Right forelimb (tissue), 1 donor: ENCODE data around the gene MSS51.

Source experiments
- DNase-seq: peaks from one replicate; pipeline ENCODE4 v3.0.0-alpha.2; 2018

Gene MSS51

DNA sequence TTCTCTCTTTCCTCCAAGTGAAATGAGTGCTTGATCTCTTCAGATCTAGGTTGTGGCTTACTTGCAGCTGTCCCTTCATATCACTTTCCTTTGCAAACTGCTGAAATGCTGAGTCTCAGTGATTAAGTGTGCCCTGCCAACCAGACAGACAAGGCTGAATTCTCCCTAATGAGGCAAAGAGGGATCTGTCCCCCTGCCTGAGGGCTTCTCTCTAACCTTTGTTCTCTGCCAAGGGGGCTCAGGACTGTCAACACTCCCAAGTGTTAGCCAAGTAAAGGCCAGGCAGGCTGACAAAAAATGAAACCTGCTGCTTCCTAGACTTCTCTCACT lies at the start of gene MSS51:
MSS51 (minus strand) TSS at position 24 of the 330 bp plus-strand sequence. CDS start 5,277 bp downstream, outside the sequence.
- DNase-seq, result no peak

DNA sequence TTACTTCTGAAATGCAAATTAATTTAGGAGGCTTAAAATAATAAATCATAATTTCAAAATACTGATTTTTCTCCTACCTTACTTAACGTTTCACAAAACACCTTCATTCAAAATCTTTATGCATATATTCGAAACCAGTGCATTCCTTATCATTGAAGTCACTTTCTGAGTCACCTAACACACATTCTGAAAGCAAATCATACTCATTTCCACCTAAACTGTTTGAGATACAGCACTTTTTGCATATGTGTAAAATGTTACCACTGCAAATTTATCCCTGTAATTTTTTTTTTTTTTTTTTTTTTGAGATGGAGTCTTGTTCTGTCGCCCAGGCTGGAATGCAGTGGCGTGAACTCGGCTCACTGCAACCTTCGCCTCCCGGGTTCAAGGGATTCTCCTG lies 46.8 kb upstream of the MSS51 start:
- no peak for DNase-seq

DNA sequence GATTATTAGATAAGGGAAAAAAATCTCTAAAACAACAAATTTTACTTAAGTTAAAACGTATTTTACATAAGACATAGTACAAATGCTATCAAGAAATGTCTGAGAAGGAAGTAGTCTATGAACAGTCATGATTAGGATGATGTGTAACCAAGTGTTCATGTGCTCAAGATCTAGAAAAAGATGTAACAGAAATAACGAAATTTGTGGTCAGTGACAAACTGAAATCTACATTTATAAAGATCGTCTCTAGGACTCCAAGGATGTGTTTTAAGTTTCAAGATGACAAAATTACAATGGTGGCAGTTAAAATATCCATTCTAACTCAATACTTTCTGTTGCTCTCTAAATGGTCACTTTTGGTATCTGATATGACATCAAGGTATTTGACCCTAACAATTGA lies 45.3 kb upstream of the MSS51 start:
- no peak for DNase-seq

DNA sequence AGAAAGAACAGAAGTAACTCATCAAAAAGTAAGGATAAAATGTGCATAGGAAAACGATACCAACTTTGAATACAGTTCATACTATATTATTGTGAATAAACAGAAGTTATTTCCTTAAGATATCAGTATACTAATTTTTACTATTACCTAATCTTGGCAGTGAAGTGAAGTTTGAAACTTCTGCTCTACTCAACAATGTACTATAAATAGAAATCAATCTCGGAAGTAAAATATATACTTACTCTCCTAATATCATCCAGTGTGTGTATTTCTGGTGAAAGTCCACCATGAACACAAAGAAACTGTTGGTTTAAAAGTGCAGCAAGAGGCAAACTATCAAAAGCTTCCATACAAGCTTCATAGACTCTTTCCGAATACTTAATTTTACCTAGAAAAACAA lies 37.9 kb upstream of the MSS51 start:
- DNase-seq, result no peak

DNA sequence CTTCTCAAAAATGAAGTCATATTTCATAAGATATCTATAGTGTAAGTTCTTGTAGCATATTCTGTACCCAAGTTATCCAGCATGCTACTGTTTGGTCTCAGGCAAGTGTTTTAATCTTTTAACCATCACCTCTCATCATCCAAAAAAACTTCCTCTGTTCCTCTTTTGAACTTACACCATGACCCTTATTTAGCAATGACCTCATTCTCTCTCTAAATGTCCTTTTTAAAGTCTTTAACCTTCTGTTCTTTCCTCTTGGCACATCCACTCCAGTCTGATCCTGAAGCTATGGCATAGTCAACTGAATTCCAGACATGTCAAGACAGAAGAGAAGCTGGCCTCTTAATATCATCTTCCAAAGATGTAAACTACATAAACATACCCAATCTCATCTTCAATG lies 36.2 kb upstream of the MSS51 start:
- DNase-seq, result no peak

DNA sequence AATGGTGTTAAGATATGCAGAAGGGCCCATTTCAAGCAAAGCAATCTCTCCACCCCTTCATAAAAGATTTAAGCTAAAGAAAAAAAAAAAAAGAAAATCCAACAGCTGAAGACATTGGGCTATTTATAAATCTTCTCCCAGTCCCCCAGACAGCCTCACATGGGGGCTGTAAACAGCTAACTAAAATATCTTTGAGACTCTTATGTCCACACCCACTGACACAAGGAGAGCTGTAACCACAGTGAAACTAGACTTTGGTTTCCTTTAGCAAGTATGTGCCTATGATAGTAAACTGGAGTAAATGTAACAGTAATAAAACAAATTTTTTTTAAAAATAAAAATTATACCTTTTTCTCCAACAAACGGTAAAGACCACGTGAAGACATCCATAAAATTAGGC lies 33.8 kb upstream of the MSS51 start:
- DNase-seq, result no peak

DNA sequence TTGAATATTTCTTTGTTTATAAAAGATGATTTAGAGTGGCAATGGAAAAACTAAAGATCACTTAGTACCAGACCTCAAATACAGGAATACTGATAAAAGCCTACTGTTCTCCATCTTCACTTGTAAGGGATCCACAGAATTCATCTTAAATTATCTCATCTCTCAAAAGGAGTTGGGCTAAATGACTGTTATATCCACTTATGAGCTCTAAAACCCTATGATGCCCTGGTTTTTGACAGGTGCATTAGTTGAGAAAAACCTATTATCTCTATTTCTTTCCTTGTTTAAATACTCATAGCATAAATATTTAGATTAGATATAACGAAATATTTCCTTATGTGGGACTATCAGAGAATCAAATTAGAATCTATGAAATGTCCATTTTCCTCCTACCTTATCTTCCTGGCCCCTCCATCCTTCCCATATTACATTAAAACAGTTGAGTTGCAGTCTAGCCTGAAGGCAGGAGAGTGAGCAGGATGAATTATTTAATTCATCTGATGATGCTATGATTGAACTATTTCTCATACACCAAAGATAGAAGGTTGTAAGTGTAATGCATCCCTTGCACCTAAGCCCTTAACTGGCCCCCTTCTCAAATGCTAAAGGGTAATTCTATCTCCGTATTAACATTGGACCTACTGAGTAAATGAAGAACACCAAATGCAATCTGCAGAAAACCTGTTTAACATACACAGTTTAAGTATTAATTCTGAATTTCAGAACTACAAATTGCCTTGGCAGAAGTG lies 32.8 kb upstream of the MSS51 start:
- DNase-seq, result no peak

DNA sequence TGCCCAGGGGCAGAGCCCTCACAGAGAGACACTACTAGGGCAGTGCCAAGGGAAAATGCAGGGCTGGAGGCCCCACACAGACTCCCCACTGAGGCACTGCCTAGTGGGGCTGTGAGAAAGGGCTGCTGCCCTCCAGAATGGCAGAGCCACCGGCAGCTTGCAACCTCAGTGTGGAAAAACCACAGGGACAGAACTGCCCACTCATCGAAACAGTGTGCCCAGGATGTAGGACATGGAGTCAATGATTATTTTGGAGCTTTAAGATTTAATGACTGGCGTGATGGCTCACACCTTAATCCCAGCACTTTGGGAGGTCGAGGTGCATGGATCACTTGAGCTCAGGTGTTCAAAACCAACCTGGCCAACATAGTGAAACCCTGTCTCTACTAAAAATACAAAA lies 27.5 kb upstream of the MSS51 start:
- DNase-seq, result no peak

DNA sequence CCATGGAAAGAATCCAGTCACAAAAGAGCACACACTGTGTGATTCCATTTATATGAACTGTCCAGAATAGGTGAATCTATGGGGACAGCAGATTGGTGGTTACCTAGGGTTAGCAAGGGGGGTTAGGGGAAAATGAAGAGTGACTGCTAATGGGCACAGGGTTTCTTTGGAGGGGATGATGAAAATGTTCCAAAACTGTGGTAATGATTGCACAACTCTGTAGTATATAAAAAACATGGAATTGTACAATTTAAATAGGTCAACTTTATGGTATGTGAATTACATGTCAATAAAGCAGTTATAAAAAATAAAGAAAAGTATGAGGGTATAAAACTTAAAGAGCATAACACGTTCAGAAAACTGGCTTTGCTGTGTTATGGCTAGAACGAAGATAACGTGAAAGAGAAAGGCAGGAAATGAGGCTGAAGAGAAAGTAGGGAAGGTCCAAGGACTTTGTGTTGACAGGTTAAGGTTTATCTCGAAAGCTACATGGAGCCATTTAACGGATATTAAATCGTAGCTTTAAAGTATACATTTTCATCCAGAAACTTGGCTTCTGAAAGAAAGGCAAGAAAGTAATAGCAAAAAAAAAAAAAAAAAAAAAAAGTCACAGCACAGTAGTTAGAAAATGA lies 26.4 kb upstream of the MSS51 start:
- no peak for DNase-seq

DNA sequence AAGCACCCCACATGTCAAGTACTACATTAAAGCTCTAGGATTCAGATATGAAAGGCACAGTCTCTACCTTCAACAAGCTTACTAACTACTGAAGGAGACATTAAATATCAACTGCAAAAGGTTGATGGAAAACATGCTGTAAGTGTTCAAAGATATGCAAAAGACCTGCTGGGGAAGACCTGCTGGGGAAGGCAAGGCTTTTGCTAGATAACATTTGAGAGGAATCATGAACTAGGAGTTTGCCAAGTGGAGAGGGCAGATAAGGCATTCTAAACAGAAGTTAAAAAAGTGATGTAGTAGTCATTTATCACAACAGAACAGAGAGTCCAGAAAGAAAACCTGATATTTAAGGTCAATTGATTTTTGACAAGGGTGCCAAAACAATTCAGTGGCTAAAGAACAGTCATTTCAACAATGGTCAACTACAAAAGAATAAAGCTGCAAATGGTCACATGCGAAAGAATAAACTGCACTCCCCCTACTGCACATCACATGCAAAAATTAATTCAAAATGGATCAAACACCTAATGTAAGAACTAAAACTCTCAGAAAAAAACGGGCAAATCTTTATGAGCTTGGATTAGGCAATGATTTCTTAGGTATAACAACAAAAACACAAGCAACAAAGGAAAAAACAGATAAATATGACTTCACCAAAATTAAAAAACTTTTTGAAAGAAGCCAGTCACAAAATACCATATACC lies 23.0 kb upstream of the MSS51 start:
- DNase-seq, result no peak

DNA sequence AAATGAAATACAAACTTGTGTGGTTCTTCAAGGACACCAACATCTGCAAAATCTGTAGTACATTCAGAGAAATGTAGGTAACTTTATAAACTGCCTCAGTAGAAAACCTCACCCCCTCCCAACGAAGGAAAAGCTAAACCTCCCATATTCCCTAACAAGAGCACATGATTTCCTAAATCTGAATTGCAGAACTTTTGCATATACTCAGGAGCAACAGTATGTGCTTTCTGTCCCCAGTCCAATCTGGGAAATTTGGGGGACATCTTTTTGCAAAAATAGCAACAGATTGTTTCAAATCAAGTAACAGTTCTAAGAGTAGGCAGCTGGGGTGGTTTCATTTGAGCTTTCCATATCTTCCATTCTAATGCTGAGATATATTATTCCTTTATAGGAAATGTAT lies 15.8 kb upstream of the MSS51 start:
- DNase-seq, result no peak

DNA sequence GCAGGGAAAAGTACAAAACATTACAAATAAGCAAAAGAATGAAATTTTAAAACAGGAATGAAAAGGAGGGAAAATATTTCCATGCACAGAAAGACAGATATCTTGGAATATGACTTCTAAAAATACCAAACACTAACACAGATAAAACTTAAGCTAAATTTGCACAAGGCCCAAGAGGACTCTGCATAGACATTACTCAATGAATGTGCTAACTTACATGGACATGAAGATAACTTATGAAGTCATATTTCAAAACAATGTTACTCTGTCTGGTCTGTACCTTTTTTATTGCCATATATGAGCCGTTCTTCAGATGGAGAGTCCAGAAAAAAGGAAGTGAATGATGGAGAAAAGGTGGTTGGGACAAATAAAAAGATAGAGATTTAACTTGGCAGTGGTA lies 15.0 kb upstream of the MSS51 start:
- DNase-seq, result no peak

DNA sequence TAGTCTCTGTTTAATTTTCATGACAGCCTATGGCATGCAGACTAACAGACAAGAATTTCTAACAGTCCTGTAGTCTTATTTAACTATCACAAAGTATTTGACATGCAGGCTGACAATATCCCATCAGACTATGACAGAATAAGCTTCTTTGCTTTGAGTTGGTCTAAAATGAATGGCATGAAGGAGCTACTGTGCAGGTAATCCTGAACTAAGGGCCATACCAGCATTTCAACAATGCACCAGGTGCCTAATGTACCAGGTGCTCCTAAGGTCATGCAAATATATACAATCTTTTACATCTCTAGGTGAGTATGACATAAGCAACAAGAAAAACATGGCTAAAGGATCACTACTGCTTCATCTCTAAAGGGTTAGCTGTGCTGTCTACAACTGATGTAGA lies 13.6 kb upstream of the MSS51 start:
- DNase-seq, result no peak

DNA sequence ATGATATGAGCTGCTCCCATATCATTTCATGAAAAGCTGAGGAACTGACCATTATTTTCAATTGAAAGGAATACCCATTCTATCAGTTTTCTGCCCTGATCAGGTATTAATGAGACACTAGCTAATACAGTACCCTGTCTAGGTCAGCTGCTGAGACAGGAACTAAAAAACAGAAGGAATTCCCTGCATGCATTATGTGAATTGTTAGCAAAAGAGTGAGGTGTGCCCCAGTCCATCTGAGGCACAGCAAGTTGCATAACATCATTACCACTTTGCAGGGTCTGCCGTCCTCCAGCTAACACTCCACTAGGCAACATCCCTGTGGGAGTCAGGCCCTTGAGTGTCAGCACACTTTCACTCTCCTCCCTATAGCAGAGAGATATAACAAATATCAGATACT lies 11.1 kb upstream of the MSS51 start:
- DNase-seq, result no peak

DNA sequence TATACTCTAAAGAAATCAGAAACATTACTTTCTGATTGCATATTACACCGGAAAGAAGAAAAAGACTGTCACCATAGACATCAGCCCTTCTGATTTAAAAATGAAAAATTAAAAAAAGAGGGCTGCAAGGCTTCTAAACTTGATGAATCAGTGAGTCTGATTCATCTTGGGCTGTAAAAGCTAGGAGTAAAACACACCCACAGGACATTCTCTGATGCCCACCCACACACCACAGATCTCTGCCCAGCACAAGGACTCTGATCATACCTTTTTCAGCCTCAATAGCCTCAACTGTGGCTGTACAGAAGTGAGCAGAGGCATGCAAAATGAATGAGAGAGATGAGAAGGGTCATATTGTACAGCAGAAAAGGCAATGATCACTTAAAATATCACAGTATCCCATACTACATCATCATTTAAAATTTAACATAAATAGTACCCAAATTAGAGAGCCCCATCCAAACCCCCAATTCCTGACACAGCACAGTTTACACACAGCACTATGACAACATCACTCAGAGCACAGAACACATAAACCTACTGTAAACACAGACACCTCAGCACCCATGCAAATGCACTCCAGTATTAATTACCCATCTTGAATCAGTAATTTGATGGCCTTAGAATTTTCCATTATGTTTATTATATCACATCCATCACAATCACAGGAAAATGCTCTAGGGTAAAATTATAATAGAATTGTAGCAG lies 6.4 kb upstream of the MSS51 start:
- DNase-seq, result no peak

DNA sequence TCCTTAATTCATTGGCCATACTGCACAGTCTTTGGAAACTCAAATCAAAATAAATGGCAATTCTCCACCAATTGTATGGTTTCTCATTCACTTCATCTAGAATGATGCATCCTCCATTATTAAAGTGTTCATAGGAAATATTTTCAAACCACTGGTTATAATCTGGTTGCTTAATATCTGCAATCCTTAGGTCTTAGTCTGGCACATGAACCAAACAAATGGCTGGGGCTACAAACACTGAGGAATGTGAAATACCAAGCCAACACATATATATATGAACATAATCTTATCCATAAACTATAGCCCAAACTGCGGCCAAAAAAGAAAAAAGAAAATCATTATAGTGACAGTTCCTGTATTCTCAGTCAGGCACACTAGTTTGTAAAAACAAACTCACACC lies 5.7 kb upstream of the MSS51 start:
- no peak for DNase-seq

DNA sequence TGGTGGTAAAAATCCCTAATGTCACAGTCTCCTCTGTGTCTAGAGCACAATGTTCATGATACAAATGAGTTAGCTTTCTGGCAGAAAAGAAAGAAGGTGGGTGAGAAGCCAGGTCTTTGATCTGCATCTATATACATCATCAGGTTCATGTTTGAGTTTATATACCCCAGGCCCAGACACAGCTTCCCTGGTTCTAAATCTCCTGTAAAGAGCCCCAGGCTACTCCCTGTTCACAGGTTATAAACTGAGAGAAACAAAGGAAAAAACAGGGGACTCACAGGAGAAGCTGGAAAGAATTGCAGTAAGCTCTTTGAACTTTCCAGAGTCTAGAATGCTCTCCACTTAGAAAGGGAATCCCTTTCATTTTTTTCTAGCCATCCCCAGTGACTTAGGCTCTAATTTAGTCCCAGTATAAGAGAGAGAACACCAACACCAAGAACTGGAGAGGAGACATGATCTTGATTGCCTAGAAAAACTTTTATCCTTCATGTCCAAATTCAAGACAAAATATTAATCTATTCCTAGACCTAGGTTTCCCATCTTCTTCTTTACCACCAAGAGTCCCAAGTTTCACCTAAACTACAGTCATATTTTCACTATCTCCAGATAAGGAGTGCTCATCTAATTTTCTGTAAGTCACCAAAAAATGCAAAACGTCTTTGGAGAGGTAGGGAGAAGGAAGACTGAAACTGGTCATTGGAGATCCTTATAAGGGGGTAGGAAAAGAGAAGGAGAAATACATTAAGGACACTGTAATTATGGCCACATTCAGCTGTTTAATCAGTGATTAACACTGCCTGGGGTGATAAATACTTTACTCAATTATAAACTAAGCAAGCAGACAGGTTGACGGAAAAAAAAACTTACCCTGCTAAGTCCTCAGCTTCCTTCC lies 469 bp downstream of the MSS51 start:
- no peak for DNase-seq

DNA sequence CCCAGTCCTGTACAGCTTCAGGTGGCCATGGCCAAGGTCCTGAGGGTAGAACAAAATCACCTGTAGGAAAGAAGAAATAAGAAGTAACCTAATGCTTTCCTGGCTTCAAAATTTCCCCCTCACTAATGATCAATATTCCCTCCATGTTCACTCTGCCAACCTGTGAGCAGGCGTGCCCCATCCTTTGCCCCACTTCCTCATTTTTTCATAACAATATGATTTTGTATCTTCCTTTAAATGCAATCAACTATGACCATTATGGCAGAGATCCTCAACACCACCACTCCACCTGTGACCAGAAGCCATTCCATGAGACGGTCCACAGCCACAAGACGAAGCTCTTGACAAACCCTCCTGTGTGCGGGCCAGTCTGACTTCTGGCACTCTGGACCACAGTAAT lies 7.0 kb downstream of the MSS51 start:
- no peak for DNase-seq

DNA sequence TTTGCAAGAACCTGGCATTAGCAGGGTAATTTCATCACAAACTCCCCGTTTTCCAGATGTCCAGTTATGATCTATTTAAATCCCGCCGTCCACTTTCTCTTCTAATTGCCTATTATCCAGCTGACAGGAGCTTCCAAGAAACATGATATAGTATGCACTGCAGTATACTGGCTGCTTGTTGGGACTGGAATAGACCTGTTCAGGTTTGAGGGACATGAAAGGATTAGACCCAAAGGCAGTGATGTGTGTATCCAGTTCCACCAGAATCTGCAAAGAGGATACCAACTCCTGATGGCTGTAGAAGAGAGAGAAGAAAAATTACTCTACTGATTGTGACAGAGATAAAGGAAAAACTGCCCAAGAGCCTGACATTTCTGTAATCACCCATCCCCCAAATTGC lies 8.9 kb downstream of the MSS51 start:
- no peak for DNase-seq

DNA sequence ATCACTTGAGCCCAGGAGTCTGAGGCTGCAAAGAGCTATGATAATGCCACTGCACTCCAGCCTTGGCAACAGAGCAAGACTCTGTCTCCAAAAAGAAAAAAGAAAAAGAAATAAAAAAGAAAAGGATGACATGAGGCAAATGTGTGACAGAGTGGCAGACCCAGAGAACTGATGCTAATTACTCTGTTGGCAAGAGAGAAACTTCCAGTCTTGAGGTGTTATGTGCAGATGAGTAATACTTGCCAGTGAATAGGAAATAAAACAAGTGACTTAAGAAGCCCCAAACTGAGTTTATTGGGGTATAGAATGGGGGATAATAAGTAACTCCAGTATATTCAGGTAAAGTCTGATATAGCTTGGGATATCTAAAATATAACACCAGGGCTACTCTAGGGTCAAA lies 10.1 kb downstream of the MSS51 start:
- no peak for DNase-seq

DNA sequence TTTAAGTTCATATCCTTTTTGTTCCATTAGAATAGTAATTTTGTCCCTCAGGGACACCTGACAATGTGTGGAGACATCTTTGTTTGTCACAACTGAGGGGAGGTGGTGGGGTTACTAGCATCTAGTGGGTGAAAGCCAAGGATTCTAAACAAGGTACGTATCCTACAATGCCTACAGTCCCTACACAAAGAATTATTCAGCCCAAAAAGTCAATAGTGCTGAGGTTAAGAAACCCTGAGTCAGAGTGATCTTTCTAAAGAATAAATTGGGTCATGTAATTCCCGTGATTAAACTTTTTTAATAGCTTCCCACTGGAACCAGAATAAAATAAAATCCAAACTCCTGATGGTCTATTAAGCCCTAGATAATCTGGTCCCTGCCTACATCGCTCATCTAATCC lies 16.8 kb downstream of the MSS51 start:
- no peak for DNase-seq

DNA sequence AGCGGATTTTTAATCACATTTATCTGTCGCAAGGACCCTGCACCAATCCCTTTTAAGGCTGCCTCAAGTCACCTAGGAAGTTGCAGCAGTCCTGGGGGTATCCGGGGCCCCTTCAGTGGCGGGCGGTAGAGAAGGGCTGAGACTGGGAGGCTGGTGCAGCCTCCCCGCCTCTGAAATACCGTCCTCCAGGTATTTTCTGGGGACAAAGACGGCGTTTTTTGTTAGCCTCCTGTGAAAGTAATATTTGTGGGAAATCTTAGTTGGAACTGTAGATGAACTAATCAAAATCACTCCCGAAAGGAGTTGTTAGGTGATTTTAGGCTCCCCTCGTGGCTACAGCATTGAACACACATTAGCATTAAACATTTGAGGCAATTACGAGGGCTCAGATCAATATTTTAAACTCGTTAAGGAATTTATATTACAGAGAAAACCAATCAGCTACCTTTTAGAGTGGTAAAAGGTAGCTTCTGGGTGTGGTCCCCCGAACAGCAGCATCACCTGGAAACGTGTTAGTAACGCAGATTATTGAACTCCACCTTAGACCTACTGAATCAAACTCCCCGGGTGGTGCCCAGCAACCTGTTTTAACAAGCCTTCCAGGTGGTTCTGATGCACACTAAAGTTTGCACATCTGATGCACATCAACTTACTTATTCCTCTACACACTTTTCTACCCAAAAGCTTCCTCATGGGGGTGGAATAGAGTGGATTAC lies 19.0 kb downstream of the MSS51 start:
- DNase-seq, result no peak
